ENCODE results near the gene CCDC126.
A peak's percentile ranks its signal among the peaks of the same experiment; 100 is the strongest.
"Not testable (repeated sequence)": the region's sequence is repeated elsewhere in the genome, so short reads cannot be mapped to it uniquely, and the experiment has no call there.

CCDC126 gene, protein sequence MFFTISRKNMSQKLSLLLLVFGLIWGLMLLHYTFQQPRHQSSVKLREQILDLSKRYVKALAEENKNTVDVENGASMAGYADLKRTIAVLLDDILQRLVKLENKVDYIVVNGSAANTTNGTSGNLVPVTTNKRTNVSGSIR

DNA sequence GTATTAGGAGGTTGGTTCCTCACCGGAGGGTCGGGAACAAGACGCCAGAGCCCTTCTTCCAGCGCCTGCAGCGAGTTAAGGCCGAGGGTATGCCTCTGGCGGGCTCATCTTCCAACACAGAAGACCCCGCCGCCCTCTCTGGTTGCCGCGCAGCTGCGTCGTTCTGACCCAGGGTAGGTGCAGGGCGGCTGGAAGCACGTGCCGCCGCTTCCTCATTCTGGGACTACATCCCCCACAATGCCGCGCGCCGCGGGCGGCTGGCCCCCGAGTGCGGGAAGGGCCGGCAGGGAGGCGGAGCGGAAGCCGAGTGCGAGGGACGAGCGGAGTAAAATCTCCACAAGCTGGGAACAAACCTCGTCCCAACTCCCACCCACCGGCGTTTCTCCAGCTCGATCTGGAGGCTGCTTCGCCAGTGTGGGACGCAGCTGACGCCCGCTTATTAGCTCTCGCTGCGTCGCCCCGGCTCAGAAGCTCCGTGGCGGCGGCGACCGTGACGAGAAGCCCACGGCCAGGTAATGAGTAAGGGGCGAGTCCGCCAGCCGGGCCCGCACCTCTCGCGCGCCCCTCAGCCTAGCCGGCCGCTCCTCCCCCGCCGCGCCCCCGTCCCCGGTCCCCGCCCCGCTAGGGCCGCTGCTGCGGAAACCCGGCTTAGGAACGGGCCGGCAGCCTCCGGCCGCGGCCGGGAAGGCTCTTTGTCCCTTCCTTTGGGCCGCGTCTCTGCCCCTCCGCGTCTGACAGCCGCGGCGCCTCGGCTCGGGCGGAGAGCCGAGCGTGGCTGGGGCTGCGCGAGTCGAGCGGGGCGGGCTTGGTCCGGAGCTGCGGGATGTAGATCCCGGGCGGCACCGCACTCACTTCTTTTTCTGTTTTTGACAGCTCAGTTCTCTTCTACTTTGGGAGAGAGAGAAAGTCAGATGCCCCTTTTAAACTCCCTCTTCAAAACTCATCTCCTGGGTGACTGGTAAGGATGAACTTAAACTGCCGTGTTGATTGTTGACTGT, at the start of gene CCDC126:
Gene CCDC126, plus strand, starts transcription at position 289 of the 998 bp plus-strand sequence. CDS start 13,934 bp downstream, outside the sequence.
- peak; percentile 81 for DNase-seq

DNA sequence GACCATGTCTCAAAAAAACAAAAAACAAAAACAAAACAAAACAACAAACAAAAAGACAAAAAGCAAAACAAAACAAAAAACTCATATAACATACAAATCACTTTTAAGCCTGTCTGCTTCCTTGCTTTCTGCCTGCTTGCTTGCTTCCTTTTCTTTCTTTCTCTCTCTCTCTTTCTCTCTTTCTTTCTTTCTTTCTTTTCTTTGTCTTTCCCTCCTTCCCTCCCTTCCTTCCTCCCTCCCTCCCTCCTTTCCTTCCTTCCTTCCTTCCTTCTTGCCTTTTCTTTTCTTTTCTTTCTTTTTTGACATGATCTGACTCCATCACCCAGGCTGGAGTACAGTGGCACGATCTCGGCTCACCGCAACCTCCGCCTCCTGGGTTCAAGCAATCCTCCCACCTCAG, 49.5 kb upstream of the CCDC126 start:
- DNase-seq = no peak

DNA sequence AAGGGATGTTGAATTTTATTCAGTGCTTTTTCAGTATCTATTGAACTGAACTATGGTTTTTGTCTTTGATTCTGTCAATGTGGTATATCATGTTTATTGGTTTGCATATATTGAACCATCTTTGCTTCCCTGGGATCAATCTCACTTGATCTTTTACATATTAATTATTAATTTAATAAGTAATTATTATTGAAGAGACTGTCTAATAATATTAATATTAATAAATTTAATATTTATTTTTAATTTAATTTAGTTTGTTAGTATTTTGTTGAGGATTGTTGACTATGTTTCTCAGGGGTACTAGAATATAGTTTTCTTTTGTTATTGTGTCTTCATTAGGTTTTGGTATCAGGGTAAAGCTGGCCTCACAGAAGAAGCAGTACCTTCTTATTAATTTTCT, 38.9 kb upstream of the CCDC126 start:
- no peak for DNase-seq

DNA sequence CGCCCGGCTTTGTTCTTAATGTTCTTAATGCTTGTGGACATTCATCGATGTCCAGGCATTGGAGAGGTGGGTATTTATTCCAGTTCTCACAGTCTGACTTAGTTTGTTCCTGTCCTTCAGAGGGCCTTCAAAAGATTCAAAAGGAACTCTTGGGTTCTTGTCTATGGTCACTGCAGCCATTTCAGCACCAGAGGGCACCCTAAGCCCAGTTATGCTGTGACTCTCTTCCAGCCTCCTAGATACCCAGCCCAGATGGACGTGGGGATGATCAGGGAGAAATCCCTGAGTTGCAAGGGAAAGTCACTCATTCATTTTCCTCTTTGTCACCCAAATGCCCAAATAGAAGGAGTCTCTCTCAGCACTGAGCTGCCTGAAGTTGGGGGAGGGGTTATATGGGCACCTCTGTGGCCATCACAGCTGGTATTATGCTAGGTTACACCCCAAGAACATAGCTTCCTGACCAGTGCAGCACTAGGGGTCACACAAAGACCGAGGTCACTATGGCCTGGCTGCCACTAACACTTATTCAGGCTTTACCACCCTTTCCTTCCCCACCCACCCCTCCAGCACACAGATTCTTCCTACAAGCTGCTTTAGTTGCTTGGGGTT, 26.5 kb upstream of the CCDC126 start:
- peak; percentile 8 for DNase-seq

DNA sequence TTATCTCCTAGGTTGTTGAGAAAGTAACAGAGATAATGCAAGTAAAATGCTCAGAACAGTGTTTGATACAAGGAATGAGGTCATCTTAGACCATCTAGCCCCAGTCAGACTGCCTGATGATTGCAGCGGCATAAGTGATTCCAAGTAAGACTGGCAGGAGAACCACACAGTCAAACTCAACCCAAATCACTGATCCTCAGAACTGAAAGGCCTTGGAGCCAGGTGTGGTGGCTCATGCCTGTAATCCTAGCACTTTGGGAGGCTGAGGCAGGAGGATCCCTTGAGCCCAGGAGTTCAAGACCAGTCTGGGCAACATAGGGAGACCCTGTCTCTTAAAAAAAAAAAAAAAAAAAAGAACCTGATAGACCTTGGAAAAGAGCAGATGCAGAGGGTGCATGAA, 15.2 kb upstream of the CCDC126 start:
- DNase-seq = not testable (repeated sequence)

DNA sequence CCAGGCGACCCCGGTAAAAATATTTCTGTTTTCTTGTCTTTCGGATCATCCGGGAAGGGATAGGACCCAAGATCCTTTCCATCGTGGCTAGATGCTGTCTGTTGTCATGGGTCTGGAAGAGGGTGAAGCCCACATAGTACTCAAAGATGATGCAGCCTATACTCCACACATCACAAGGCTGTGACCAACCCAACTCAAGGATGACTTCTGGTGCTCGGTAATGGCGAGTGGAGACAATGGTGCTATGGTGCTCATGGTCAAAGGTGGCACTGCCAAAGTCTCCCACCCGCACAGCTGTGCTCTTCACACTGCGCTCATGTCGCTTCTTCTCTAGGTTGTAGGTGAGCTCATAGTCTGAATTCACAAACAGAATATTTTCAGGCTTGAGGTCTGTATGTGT, 11.9 kb upstream of the CCDC126 start:
- not testable (repeated sequence) for DNase-seq

DNA sequence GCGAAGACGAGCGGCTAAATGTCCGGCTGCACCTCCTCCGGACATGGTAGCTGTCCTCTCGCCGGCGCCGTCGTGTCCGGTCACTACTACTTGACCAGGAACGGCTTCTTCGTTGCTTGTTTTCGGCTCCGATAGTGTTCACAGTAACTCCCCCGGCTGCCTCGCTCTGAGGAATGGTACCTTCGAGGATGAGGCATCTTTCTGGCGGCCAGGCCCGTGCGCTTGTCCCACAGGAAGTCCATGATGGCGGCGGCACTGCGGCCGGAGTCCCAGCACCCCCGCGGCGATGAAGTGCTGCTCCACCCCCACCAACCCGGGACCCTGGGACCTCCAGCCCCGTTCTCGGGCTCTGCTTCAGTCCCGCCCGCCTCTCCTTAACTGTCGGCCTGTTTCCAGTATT, 11.0 kb upstream of the CCDC126 start:
- DNase-seq = no peak

DNA sequence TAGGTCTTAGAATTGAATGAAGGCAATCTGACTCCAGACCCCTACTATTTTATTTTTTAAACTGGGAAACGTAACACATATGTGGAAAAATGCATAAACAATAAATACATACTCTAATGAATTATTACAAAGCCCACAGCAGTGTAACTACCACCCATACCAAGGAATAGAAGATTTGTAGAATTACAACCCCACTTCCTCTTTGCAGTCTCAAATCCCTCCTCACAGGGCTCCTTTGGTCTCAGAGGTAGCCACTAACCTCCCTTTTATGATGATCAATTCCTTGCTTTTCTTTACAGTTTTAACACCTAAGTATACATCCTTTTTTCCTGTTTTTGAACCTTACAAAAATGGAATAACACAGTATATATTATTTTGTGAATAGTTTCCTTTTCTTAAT, 6.7 kb upstream of the CCDC126 start:
- no peak for DNase-seq

DNA sequence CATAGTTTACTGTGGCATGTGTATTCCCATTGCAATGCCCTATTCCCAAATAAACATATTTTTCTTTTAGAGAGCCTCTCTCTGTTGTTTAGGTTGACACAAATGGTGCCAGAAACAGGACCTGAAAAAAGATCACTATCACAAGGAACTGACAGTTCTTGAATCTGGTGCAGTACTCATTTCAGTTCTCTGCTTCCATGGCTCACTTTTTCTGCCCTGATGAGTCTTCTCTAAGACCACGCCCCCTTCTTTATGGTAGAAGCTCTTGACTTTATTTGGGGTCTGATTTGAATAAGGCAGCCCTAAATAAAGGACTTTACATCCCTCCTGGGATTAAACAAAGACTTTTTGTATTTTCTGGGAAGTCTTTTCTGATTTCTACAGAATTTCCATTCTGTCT, 3.5 kb upstream of the CCDC126 start:
- DNase-seq = no peak

DNA sequence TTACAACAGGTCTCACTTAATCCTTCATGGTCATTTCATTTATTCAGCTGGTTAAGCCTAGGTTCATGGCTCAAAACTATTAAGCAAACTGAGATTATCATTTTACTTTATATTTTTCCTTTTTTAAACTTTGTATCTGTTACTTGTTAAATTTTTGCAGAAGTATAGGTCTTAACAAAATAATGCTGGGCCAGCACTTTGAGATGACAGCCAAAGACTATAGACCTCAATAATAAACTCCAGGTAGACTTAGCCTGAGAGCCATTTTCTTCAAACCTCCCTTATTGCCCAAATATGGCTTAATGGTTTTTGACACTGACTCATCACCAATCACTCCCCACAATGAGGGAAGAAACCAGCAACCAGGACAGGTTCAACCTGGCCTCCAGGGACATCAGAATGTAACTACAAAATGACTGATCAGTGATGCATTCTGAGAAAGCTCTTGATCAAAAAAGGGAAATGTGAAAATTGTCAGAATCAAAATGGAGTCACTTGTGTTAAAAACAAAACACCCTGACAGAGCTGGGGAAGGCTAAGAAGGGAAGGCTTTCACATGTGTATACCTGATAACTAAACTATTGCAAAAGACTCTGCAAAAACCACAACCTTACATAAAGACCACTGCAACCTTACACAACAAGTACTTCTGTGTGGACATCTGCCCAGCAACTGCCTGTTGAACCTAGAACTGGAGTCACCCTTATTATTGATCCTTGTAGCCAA, 2.1 kb upstream of the CCDC126 start:
- DNase-seq = no peak

DNA sequence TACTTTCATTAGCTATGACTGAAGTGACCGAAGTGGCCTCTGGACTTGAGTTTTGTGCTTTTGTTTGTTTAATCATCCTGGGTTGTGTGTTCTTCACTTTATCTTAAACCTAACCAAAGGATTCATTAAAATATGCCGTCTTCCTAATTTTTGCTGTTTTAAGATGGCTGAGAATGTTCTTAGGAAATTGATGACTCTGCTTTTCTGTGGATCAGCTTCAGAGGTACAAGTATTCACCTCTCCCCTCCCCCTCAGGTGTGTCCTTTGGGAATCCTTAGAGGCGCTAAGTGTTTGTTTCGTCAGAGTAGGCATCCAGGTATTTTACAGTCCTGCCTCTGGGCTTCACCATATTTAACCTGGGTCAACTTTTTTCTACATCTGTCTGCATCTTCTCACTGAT, 1.1 kb downstream of the CCDC126 start:
- no peak for DNase-seq

DNA sequence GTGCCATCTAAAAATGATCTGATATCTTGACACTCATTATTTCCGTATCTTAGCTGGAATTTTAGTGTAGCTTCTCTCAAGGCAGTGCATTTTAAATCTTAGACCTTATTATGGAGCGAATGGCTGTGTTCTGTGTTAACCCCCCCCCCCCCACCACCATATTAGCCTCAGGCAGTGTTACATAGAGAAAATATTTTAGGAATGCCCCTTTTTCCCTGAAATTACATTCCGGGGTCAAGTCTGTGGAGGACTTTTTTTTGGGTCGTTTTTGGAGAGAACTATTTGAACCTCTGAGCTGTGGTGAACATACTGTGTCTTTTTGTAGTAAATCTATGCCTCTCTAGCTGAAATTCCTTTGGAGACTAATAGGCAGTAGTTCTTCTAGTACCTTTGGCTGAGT, 3.1 kb downstream of the CCDC126 start:
- DNase-seq = no peak

DNA sequence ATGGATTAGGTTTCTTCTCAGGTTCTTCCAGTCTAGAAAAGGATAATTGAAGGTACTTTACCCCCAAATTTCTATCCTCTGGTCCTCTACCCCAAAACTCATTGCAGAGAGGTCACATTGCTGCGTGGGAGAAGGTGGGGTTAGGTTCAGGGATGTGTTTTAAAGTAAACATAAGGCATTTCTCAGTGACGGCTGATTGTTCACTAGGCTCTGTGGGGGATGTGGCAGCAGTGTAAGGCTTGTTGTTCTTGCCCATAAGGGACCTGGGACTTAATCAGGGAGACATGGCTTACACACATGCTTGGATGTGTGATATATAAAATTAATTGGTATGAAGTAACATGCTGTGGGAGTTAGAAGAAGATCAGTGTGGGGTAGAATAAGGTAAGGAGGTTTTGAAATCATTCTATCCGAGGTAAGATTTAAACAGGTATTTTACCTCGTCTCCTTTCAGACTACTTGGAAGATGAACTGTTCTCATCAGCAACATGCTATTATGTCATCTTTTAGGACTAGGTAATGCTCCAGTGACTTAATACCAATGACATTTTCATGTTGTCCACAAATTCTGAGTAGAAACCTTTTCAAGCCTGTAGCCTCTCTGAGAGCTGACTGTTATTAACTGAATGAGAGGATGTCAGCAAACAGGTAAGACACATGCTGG, 6.6 kb downstream of the CCDC126 start:
- no peak for DNase-seq

DNA sequence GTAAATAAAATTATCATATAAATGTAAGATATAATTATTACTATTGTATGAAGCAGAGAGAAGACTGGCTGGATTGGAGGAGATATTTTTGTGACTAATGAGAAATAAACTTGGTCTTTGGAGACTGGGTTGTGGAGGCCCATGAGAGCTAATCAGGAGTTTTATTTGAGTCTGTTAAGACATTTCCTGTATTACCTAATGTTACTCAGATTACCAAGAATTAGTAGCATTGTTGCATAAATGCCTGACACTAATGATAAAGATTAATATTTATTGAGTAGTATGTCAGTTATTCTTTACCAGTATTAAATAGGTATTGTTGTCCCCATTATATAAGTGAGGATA, 7.1 kb downstream of the CCDC126 start:
- DNase-seq = no peak

DNA sequence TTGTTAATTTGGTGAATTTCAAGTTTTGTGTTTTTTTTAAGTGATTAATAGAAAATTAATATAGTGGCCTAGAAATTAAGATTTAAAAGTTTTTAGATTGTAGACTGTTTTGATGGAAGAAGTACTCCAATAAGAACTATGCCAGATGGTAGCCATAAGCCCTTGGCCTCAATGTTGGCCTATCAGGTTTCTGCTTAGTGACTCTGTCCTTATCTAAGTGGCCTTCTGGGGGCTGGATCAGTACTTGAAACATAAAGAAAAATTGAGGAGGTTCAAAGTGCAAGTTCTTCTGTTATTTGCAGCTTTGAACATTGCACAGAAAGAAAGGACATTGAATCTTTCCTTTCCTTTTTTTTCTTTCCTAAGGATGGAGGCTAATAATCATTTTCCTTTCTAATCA, 9.9 kb downstream of the CCDC126 start:
- DNase-seq = no peak

DNA sequence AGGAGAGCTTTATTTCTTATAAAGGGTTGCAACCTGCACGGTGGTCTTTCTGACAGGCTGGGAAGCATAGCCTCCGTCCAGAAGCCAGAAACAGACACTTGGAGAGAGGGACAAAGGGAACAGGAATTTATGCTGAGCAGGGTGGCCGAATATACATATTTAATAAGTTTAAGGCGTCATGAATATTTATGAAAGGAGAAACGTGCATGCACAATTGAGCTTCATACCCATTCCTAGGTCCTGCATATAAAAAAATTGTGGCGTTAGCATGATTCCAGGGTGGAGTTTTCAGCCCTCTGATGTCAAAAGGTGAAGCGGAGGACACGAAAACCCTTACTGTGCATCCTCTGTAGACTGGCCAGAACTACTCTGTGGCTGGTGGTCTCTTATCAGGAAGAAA, 10.7 kb downstream of the CCDC126 start:
- DNase-seq = no peak

DNA sequence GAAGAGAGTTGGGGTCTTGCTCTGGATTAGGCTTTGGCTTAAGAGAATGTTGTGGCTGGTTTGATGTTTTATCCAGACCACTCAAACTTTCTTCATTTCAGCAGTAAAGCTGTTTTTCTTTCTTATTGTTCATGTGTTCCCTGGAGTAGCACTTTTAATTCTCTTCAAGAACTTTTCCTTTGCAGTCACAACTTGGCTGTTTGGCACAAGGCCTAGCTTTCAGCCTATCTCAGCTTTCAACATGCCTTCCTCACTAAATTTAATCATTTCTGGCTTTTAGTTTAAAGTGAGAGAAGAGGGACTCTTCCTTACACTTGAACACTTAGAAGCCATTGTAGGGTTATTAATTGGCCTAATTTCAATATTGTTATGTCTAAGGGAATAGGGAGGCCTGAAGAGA, 18.1 kb downstream of the CCDC126 start:
- no peak for DNase-seq

DNA sequence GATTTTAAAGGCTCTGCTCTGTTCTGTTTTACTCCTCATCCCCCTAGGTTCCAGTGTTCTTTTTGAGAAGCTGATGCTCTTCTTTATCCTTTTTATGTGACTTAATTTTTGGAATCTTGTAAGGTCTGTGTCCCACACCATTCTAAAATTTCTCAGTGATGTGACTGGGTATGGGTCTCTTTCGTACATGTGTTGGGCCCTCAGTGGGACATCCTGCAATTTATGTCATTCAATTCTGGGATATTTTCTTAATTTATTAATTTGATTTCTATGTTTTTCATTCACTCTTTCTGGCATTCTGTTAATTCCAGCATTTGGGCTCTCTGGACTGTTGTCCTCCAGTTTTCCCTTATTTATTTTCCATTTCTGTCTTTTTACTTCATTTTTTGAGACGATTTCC, 19.4 kb downstream of the CCDC126 start:
- no peak for DNase-seq

DNA sequence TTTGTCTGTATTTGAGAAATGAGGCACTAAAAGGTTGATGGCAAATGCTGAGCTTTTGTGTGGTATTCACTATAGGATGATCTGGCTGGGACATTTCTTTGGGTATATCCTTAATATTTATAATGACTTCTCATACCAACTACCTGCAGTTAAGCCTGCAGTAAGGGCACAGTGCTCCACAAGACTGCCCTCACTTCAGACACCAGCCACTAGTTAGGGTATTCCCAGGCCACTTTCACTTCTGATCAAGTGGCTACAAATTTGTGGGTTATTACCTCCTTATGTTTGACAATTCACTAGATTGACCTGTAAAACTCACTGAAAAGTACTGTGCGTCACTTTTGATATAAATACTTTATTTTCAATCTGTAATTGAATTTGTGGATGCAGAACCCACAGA, 20.3 kb downstream of the CCDC126 start:
- no peak for DNase-seq

DNA sequence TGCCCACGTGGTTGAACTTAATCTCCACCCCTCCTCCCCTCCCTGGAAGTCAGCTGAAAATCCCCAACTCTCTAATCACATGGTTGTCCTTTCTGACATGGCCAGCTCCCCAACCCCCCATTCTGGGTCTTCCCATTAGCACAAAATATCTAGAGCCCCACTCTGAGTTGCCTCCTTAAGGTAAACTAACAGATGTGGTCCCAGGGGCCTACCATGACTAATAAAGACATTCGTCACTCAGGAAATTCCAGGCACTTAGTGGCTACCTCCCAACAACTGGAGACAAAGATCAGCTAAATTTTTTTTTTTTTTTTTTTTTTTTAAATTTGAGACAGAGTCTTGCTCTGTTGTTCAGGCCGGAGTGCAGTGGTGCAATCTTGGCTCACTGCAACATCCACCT, 21.1 kb downstream of the CCDC126 start:
- no peak for DNase-seq

DNA sequence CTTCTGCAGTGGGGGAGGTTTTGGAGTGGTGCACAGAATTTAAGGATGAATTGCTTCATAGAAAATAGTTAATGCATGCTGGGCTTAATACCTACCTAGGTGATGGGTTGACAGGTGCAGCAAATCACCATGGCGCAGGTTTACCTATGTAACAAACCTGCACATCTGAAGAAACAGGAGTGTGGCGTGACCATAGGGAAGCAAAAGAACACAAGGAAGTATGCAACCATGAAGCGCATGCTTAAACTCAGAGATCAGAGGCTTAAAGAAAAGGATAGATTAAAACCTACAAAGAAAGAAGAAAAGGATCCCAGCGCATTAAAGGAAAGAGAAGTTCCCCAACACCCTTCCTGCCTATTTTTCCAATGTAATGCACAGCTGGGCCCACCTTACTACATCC, 22.0 kb downstream of the CCDC126 start:
- no peak for DNase-seq

DNA sequence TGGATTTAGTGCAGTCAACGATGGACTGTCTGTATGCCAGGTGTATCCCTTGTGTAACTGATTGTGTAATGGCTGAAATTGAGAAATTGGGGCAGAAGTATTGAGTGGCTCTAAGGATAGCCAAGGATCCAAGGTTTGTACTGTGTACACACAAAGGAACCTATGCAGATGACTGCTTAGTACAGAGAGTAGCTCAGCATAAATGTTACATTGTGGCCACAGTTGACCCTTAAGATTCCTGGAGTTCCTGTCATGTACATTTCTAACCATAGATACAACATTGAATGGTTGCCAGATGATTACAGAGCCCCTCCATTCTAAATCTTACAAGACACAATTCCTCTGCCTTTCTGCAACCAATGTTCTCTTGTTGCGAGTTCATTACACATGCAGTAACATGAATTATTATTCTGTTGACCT, 25.3 kb downstream of the CCDC126 start:
- no peak for DNase-seq

DNA sequence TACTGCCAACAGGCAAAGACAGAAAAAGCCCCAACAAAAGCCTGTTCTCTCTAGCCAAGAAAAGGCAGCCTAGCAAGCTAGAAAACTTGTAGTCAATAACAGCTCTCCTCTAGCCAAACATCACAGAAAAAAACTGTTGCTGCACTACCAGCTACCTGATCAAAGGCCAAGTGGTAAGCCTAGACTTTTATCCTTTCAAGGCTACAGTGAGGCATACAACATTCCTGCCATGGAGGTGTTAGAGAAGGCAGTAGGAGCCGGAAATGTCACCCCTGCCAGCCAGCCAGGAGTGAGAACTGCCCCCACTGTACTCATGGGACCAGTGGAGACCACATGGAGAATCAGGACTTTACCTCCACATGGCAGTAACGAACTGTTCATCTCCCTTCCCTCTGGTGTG, 31.2 kb downstream of the CCDC126 start:
- DNase-seq = no peak
